Stimulated activated CD4-positive, alpha-beta T cell treated with anti-CD3 and anti-CD28 coated beads, TNF-alpha, amount 100 ng/mL, for 1 hour (primary cell): ENCODE data around the gene PTCH1.

Experiments
- DNase-seq, 3 donors: peaks; one replicate each; pipeline ENCODE4 v3.0.0-alpha.2; 2020; ENCODE audit warnings: low read depth in 3 of 3, low spot score in 1 of 3

PTCH1 gene

DNA sequence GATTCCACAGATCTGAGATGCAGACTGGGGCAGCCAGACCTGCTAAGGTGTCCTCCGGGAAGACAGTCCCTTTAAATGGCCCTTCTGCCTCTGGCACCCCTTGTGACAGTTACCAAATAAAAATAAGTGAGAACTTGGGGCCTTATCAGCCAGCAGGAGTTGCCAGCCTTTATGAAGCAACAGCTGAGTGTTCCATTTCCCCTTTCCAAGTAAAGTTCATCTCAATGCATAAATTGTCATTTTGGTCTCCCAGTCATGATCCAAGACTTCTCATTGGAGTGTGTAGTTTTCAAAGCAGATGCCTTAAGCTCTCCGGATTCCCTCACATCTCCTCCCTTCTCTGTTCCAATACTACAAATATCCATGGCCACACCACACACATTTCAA is 4.1 kb downstream of the PTCH1 start:
- no peak for DNase-seq

DNA sequence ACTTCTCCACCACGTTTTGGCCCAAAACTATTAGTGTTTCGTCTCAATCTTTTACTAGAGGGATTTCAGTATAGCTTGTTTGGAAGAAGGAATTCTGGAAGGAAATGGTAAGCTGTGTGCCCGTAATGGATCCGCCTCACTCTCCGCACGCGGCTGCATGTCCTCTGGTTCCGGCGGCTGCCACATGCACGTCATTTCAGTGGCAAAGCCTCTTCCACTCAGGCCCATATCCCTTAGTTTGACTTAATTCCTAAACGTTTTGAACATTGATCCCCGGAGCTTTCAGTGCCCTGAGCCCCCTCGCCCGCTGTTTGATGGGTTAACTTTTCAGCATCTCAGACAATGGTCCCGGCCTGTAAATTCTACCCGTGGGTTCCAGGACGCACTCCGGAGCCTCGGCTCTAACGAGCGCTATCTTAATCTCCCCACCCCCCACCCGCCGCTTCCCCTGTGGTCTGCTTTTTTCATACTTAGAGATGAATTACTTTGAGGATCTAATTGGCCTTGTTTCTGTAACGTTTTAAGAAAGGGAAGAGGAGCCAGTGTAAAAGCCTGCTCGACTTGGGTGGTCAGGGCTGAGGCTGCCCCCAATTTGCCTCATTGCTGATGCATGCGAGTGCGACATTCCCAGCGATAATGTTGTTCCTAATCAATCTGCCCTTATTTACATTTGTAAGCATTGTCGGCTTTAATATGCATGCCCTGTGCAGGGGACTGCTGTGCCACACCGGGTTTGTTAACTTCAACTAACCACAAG is 4.6 kb downstream of the PTCH1 start:
- no peak for DNase-seq

GRCh38 chr9:95511616-95511931 is 5.2 kb downstream of the PTCH1 start:
- DNase-seq: no peak

DNA sequence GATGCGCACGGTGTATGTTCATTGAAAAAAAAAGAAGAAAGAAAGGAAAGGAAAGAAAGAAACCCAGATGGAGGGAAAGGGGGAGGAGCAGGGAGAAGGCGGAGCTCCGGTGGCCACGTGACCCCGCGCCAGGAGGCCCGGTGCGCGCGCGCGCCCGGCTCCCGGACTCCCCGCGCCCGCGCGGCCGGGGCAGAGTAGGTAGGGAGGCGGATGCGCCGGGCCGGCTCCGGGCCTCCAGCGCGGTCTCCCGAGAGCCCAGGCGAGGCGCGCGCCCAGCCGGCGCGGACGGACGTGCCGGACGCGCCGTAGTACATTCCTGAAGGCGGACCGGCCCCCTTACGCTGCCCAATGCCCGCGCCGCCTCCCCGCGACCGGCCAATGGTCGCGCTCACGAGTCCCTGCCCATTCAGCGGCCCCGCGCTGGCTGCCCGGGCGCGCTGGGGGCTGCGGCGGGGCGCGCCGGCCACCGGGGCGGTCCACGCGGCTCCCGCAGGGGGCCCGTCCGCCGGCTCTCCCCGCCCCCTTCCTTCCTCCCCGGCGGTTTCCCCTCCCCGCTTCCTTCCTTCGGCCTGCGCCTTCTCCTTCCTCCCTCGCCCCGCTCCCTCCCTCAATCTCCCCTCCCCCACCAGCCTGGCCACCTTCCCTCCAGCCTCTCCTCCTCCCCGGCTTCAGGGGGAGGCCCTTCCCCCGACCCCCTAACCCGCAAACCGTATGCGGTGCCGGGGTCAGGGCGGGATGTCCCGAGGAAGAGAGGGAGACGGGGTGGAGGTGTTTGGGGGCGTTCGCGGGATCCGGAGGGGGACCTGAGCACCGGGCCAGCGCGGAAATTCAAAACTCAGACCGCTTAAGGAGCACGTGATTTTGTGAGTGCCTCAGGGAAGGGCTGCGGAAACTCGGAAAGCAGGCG is 5.8 kb downstream of the PTCH1 start:
- peak; percentile 34 to 75 (median 67) for DNase-seq

- DNase-seq: no peak
Measured at GRCh38 chr9:95509851-95510708, 6.7 kb downstream of the PTCH1 start.

DNA sequence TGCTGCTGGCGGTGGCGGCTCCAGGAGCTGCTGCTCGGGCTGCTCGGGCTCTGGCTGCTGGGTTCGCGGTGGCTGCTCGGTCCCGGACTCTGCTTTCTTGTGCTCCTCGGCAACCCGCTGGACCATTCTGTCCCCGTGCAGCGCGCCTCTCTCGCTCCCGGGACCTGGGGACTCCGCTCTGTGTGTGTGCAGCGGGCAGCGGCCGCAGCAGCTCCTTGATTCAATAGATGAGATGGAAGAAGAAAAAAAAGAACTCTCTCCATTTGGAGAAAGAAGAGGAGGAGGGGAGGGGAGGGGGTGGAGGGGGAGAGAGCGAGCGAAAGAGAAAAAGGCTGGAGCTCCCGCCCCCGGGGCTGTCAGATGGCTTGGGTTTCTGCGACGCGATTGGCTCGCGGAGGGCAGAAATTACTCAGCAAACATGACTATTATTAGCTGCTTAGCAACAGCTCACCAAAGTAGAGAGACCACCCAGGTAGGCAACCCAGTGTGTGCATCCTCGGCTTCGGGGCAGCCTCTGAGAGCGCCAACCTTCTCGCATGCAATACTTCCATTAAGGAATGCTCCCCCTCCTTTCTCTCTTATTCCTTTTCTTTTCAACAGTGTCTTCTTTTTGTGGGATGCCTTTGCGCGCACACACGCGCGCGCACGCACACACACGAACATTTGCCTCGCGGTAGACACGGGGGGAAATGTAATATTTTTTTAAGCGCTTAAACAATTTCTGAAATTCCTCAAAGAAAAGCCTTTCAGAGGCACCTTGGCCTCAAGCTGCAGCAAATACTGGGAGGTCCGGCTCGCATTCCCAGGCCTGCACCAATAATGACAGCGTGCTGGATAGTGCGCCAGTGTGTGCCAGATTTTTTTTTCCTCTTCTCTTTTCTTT is 7.6 kb downstream of the PTCH1 start:
- peak in 1 of 3 donors; percentile 46 for DNase-seq

DNA sequence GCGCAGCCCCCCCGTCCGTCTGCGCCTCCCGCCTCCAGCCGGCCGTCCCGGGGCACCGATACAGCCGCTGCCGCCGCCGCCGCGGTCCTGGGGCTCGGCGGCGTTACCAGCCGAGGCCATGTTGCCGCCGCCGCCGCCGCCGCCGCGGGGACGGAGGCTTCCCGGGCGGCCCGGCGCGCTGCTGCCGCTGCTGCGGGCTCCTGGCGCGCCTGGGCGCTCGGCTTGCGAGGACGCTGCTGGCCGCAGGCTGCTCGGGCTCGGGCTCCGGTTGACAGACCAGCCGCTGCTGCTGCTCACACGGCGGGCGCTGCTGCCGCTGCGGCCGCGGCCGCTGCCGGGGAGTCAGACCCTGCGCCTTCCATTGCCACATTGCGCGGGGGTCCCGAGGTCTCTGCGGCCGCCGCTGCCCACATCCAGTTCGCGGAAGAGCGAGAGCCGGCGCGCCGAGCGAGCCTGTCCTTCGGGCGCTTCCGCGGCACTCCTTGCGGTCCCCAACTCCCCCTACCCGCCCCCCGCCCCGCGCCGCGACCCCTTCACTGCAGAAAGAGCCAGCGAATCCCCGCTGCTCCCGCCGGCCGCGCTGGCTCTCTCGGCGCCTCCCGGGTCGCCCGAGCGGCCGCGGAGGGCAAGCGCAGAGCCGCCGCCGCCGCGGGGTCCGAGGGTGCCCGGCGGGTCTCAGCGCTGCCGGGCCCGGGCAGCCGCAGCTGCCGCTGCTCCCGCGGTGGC is 8.4 kb downstream of the PTCH1 start:
- no peak for DNase-seq

DNA sequence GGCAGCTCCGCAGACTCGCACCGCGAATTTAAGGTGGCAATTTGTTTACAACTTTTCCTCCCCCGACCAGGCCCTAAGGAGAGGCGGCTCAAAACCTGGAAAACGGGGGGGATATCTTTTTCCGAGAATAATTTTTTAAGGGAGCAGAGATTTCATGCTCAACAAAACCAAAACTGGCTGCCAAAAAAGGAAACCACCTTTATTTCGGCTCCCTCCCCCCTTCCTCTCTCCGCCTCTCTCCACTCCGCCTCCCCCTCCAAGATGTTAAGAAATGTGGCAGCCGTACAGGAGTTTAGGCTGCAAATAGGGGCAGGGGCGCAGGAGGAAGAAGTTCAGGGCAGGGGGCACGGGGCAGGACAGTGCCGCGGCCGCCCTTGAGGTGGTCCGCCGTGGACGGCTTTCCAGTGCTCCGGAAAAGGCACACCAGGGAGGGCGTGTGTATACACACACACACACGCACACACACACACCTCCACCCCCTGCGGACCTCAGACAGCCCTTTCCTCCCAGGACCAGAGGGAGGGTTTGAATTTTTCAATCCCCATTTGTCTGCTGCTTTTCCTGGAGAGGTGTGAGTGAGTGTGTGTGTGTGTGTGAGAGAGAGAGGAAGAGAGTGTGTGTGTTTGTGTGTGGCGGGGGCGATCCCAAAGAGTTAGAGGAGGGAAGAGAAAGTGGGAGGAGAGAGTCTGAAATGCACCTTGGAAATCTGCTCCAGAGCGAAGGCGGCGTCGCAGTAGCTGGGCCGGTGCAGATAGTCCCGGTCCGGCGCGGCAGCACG is 9.1 kb downstream of the PTCH1 start:
- DNase-seq: peak in 1 of 3 donors; percentile 21

- peak in 1 of 3 donors; percentile 14 for DNase-seq
Measured at GRCh38 chr9:95506678-95507463, 9.9 kb downstream of the PTCH1 start.

DNA sequence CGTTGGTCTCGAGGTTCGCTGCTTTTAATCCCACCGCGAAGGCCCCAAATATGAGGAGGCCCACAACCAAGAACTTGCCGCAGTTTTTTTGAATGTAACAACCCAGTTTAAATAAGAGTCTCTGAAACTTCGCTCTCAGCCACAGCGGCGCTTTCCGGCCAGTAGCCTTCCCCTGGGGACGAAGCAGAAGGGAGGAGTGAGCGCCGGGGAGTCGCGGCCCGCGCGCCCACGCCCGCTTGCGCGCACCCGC is 10.4 kb downstream of the PTCH1 start:
- no peak for DNase-seq

GRCh38 chr9:95505717-95506427 is 10.9 kb downstream of the PTCH1 start:
- DNase-seq: peak in 1 of 3 donors; percentile 21

DNA sequence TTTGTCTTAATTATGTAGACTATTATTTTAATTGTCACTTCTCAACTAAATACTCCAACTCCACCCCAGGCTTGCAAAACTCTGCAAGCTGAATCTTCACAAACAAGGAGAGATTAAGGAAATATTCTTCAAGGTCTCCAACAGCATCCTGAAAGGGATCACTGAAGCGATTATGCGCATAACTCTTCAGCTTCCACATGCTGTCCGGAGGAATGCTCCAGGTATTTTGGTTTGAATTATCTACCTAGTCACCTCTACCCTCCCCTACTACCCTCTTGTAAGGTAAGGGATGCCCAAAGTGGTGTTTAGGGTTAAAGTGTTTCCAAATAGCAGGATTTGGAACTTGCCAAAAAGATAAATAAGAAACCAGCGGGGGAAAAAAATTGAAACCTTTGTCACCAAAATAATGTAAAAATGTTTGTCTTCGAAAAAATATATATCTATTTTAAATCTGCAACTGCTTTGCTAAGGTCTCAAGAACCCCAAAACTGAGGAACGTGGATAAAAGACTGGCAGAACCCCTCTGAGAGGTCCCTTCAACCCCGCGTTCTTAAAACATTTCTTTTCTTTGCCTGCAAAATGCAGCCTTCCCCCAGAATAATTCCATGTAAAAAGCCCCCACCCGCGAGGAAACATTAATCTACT is 11.6 kb downstream of the PTCH1 start:
- no peak for DNase-seq

DNA sequence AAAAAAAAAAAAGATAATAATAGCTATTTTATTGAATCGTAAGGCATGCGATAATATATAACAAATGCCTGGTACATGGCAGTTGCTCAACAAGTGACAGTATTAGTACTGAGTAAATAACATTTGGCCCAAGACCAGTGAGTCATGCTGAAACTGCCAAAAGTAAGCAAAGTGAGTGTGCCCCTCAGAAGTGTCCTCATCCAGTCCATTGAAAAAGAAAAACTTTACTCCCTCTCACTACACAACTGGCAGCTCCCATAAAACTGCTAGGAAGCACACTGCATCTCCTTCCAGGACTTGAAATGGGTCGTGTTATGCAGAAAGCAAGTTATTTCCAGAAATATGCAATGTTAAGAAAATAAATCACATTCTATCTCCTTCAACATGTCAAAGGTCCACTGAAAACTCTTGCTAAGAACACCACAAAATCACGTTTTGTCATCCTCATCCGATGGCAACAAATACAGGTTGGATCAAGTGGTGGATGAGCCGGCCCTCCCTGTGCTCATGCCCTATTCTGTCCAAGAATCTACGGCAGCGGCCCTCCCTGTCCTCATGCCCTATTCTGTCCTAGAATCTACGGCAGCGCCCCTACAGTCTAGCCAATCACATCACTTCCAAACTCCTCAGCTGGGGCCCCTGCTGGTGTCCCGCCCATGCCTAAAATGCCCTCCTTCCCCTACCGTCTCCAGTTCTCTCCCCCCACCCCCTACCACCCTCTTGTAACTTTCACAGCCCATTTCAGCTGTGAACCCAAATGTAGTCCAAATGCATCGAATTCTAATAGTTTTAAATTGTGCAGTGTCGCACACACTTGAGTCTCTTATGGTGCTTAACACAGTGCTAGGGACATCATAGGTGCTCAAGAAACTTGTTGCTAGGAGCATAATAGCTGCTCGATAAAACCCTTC is 12.5 kb downstream of the PTCH1 start:
- no peak for DNase-seq

DNA sequence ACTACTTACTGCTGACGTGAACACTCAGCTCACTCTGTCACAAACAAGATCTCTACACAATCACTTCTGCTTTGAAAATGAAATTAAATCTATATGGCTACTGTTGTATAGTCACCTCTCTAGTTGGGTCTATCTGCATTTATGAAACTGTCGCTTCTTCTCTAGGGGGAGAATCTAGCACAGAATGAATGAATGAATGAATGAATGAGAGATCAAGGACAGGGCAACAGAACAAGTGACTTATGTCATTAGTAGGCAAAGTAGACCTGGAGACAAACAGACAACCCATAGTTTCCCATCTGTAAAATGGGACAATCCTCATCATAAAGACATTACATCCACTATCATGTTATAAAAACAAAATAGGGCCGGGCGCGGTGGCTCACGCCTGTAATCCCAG is 13.4 kb downstream of the PTCH1 start:
- DNase-seq: no peak

DNA sequence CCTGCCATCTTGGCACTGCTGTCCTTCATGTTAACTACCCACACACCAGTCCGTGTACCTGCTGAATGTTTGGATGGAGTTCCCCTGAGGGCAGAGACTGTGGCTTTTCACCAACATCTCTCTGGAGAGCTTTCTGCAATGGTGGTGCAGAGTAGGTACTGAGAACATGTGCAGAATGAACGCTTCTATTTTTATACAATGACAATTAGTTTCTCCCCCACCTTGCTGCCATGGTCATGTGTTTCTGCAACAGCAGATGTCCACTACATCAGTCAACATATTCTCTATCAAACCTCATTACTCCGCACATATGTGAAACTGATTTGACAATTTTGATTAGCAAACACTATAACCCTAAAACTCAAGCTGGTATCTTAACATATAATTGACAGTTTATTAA is 14.5 kb downstream of the PTCH1 start:
- no peak for DNase-seq

- DNase-seq: no peak
Measured at GRCh38 chr9:95499847-95500246, 16.9 kb downstream of the PTCH1 start.
